Activated naive CD4-positive, alpha-beta T cell treated with anti-CD3 and anti-CD28 coated beads, Interleukin-2, amount 50 U/mL, for 16 hours (primary cell): ENCODE results near the gene NIPBL.
"Not testable (repeated sequence)": the region's sequence is repeated elsewhere in the genome, so short reads cannot be mapped to it uniquely, and the experiment has no call there.

Experiments used
- DNase-seq: peaks from one replicate; pipeline ENCODE4 v3.0.0-alpha.2; 2020

The NIPBL gene

GRCh38 chr5:37043693-37044092 lies 167.1 kb downstream of the NIPBL start:
- no peak for DNase-seq

DNA sequence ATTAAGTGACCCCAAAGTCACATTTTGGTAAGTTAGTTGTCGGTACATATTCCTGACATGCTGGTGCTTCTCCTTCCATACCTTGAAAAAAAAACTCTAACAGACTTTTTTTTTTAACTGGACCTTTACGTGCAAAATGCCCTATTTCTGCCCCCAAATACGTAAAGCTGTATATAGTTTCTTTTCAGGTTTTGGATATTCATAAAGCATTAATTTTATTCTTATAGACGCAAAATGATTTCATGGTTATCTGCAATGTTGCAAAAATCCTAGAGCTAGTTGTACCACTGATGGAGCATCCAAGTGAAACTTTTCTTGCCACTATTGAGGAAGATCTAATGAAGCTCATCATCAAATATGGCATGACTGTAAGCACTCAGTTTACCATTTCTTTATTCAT lies 167.6 kb downstream of the NIPBL start:
- no peak for DNase-seq

DNA sequence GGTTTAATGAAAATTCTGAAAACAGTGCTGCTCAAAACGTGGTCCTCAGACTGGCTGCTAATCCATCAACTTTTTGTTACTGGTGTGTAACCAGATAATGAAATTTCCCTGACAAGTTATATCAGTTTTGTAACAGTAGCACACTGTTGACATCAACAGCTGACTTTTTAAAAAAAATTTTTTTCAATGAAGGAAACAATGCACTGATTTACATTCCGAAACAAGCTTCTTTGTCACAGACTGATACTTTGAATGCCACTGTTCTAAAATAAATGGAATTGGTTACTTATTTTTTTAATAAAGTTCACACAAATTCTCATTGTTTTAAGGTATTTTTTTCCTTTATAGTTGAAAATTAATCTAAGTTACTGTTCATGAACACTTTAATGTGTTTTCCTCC lies 169.1 kb downstream of the NIPBL start:
- DNase-seq = no peak

GRCh38 chr5:37047947-37048346 lies 171.4 kb downstream of the NIPBL start:
- DNase-seq = no peak

DNA sequence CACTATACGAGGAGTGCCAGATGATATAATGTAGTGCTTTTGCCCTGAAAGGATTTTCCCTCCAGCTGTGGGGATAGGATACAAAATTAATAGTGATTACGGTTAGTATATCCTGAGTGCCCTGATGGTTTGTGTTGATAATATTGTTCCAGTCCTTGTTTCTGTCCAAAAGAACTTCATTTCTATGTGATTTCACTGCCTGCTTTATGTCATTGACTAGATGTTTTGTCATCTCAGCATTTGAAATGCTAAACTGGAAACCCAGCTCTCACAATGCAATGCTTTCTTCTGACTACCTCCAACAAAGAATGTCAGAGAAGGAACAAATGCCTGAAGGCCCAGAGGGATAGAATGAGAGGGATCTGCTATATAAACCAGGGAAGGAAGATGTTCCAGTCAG lies 177.8 kb downstream of the NIPBL start:
- no peak for DNase-seq

DNA sequence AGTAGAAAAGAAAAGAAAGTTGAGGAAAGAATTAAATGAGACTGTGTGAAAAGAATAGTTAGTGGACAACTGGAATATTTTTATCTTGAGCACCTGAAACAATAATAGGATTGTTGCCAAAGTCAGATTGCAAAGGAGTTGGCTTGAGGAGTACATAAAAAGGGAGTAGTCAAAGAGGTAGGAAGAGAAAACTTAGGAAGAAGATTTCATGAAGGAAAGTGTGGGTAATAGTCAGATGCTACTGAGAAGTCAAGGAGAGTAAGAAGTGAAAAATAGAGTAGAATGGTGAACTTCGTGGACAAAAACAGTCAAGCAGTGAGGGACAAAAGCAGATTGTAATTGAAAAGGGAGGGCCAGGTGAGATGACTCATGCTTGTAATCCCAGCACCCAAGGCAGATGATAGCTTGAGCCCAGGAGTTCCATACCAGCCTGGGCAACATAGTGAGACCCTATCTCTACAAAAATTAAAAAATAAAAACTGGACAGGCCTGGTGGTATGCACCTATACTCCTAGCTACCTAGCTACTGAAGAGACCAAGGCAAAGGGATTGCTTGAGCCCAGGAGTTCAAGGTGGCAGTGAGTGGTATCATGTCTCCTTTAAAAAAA lies 178.9 kb downstream of the NIPBL start:
- DNase-seq = no peak

DNA sequence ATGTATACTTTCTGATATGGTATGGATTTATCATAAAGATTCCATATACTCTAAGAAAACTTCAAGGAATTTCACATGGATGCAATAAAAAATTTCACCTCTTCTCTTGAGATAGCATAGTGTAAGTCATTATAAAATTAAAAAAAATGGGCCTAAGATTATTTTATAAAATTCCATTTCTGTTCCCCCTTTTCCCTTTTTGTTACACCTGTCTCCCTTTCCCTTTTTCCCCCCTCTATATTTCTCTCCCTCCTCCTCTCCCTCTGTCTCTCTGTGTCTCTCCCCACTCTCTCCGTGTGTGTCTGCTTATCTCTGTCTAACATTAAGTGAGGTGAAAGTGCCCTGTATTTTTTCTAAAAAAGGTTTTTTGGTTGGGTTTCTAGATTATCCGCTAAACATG lies 180.2 kb downstream of the NIPBL start:
- DNase-seq = no peak

DNA sequence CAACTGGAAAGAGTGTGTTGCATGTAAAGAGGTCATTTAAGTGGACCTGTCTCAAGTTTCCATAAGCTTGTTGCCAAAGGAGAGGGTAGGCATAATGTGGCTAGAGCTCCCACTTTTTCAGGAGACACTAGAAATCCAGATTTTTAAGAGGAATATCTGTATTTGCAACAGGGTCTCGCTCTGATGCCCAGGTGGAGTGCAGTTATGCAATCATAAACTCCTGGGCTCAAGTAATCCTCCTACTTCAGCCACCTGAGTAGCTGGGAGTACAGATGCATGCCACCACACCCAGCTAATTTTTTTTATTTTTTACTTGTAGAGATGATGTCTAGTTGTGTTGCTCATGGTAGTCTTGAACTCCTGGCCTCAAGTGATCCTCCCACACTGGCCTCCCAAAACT lies 183.5 kb downstream of the NIPBL start:
- DNase-seq = no peak

- no peak for DNase-seq
These were observed 187.2 kb downstream of the NIPBL start for GRCh38 chr5:37063739-37064138.

GRCh38 chr5:37064442-37064841 lies 187.9 kb downstream of the NIPBL start:
- no peak for DNase-seq

GRCh38 chr5:37071487-37071886 lies 194.9 kb downstream of the NIPBL start:
- DNase-seq = no peak

- DNase-seq = no peak
These were observed 195.5 kb downstream of the NIPBL start for GRCh38 chr5:37071901-37072581.

DNA sequence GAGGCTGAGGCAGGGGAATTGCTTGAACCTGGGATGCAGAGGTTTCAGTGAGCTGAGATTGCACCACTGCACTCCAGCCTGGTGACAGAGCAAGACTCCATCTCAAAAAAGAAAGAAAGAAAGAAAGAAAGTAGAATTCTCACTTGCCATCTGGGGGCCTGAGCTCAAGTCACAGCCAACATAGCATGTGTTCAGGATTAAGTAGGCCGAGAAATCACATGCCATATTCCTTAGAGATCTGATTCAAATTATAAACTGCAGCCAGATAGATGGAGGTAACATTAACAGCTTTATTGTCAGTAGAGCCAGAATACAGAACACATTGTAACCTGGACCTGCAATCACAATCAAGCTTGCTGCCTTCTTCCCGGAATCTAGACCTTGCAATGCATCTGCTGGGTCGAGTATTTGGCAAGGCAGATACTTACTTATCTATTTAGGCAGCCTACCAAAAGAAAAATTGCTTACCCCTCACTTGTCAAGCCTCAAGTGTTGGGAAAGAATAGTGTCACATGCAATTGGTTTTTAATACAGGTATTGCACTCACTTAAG lies 198.9 kb downstream of the NIPBL start:
- no peak for DNase-seq

DNA sequence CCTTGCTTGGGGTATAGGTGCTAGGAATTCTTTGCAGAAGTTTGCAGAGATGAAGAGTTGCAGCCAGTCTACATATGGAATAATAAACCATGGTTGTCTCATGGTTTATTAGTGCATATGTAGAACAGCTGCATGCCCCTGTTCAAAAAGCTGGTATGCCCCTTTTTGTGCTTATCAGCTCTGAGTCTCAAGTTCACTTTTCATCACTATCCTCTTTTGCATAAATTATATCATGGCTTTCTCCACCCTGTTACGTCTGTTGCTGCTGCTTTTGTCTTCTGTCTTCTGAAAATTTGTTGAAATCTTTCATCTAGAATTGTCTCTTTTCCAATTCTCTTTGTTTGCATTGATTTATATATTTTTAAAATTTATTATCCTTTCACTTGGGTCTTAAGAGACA lies 200.6 kb downstream of the NIPBL start:
- DNase-seq = no peak

DNA sequence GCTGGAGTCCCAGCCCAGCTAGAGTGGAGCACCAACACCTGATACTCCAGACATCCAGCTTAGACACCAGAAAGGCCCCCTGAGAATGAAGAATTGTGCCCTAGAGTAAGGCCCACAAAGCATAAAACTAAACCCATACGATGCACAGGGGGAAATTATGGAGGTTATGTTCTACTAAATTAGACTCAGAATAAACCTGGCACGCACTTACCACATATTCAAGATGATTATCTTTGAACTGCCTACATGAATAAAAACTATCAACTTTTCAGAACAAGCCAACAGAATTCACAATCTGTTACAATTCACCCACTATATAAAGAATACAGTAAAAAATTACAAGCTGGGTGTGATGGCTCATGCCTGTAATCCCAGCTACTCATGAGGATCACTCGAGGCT lies 204.1 kb downstream of the NIPBL start:
- DNase-seq = no peak

DNA sequence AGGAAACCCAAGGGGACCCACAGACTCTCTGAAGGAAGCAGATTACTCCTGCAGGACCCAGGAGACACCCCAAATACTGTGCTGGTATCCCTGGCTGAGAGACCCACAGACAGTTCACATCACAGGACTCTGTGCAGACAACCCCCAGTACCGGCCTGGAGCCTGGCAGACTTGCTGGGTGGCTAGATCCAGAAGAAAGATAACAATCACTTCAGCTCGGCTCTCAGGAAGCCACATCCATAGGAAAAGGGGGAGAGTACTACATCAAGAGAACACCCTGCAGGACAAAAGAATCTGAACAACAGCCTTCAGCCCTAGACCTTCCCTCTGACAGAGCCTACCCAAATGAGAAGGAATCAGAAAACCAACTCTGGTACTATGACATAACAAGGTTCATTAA lies 206.4 kb downstream of the NIPBL start:
- not testable (repeated sequence) for DNase-seq

DNA sequence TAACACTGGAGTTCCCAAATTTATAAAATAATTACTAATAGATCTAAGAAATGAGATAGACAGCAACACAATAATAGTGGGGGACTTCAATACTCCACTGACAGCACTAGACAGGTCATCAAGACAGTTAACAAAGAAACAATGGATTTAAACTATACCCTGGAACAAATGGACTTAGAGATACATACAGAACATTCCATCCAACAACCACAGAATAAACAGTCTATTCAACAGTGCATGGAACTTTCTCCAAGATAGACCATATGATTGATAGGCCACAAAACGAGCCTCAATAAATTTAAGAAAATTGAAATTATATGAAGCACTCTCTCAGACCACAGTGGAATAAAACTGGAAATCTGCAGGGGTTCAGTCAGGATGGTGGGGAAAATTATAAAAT lies 209.5 kb downstream of the NIPBL start:
- DNase-seq = not testable (repeated sequence)

GRCh38 chr5:37086466-37087173 lies 210.1 kb downstream of the NIPBL start:
- no peak for DNase-seq

DNA sequence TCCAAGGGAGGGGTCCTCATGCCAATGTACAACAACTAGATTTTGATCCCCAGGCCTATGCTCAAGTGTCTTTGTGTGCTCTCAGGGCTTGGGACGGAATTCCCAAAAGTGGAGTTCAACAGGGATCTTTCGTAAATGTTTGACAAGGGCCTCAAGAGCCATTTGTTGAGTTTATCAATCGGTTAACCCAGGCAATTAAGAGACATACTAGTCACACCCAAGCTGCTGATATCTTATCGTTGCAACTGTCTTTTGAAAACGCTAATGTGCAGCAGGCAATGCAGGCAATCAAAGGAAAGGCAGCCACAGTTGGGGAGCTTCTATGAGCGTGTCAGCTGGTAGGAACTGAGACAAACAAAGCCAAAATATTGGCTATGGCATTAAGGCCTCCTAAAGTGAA lies 211.4 kb downstream of the NIPBL start:
- no peak for DNase-seq

GRCh38 chr5:37090123-37090726 lies 213.7 kb downstream of the NIPBL start:
- DNase-seq = no peak

- no peak for DNase-seq
These were observed 214.2 kb downstream of the NIPBL start for GRCh38 chr5:37090781-37091180.

DNA sequence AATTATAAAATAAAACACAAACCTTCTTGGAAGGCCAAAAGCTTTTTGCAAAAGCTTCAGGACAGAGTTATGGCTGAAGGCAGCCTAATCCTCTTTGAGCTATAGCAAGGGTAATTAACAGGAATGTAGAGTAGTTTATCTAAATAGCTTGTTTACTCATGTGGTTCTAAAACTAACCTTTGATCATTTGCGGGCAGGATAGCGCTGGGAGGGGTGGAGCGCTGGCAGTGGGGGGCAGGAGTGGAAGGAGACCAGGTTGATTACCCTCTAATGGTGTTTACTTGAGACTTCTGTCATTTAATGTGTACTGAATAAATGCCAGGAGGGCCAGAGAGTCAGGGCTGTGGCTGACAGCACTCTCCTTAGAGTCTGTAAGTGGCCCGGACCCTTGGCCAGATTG lies 217.2 kb downstream of the NIPBL start:
- not testable (repeated sequence) for DNase-seq

- DNase-seq = not testable (repeated sequence)
These were observed 222.7 kb downstream of the NIPBL start for GRCh38 chr5:37099267-37099666.

GRCh38 chr5:37103302-37103701 lies 226.7 kb downstream of the NIPBL start:
- no peak for DNase-seq
